ENCODE data around the gene GDF3.

Gene GDF3

GRCh38 chr12:7668171-7668570, 27.4 kb downstream of the GDF3 start:
- Histone ChIP-seq H3K27me3 (ENCODE audit: control insufficient read depth, insufficient read depth, low read length) (no peaks in the 10 kb centered on the region), H3K4me1 (ENCODE audit: control insufficient read depth, insufficient read depth, low read length) (no peaks in the 10 kb centered on the region), H3K36me3 (ENCODE audit: control insufficient read depth, insufficient read depth, low read length) (no peaks in the 10 kb centered on the region), H3K4me3 (ENCODE audit: low read length) (no peak overlapping the region), H3K27ac (ENCODE audit: low read length) (no peak overlapping the region), H3K9me3 (ENCODE audit: control insufficient read depth, insufficient read depth, low read length) (no peaks in the 10 kb centered on the region)
- DNase-seq (ENCODE audit: low read depth, low spot score) = no peak
- no CpG with 5 or more reads among the region's 5 CpGs for WGBS (ENCODE audit: insufficient coverage, insufficient read length)

- H3K27ac ChIP-seq (ENCODE audit: low read length) = no peak overlapping the region
- no peaks in the 10 kb centered on the region for H3K4me1 ChIP-seq (ENCODE audit: control insufficient read depth, insufficient read depth, low read length)
- no peak overlapping the region for H3K4me3 ChIP-seq (ENCODE audit: low read length)
- no CpG with 5 or more reads among the region's 4 CpGs for WGBS (ENCODE audit: insufficient coverage, insufficient read length)
- no peaks in the 10 kb centered on the region for H3K36me3 ChIP-seq (ENCODE audit: control insufficient read depth, insufficient read depth, low read length)
- no peaks in the 10 kb centered on the region for H3K27me3 ChIP-seq (ENCODE audit: control insufficient read depth, insufficient read depth, low read length)
- H3K9me3 ChIP-seq (ENCODE audit: control insufficient read depth, insufficient read depth, low read length) = no peaks in the 10 kb centered on the region
- no peak for DNase-seq (ENCODE audit: low read depth, low spot score)
Measured at GRCh38 chr12:7667125-7667524, 28.4 kb downstream of the GDF3 start.

GRCh38 chr12:7666595-7666994, 29.0 kb downstream of the GDF3 start:
- Histone ChIP-seq H3K9me3 (ENCODE audit: control insufficient read depth, insufficient read depth, low read length) (no peaks in the 10 kb centered on the region), H3K4me3 (ENCODE audit: low read length) (no peak overlapping the region), H3K27me3 (ENCODE audit: control insufficient read depth, insufficient read depth, low read length) (no peaks in the 10 kb centered on the region), H3K4me1 (ENCODE audit: control insufficient read depth, insufficient read depth, low read length) (no peaks in the 10 kb centered on the region), H3K36me3 (ENCODE audit: control insufficient read depth, insufficient read depth, low read length) (no peaks in the 10 kb centered on the region), H3K27ac (ENCODE audit: low read length) (no peak overlapping the region)
- WGBS (ENCODE audit: insufficient coverage, insufficient read length) = no CpG with 5 or more reads among the region's 5 CpGs
- DNase-seq (ENCODE audit: low read depth, low spot score) = no peak

GRCh38 chr12:7661741-7662140, 33.8 kb downstream of the GDF3 start:
- H3K9me3 ChIP-seq (ENCODE audit: control insufficient read depth, insufficient read depth, low read length) = no peaks in the 10 kb centered on the region
- no peaks in the 10 kb centered on the region for H3K36me3 ChIP-seq (ENCODE audit: control insufficient read depth, insufficient read depth, low read length)
- H3K27me3 ChIP-seq (ENCODE audit: control insufficient read depth, insufficient read depth, low read length) = no peaks in the 10 kb centered on the region
- DNase-seq (ENCODE audit: low read depth, low spot score) = no peak
- no peaks in the 10 kb centered on the region for H3K4me1 ChIP-seq (ENCODE audit: control insufficient read depth, insufficient read depth, low read length)
- no CpG with 5 or more reads among the region's 5 CpGs for WGBS (ENCODE audit: insufficient coverage, insufficient read length)
- no peak overlapping the region for H3K4me3 ChIP-seq (ENCODE audit: low read length)
- H3K27ac ChIP-seq (ENCODE audit: low read length) = no peak overlapping the region

GRCh38 chr12:7656121-7656520, 39.5 kb downstream of the GDF3 start:
- DNase-seq (ENCODE audit: low read depth, low spot score) = no peak
- H3K4me1 ChIP-seq (ENCODE audit: control insufficient read depth, insufficient read depth, low read length) = no peaks in the 10 kb centered on the region
- H3K27me3 ChIP-seq (ENCODE audit: control insufficient read depth, insufficient read depth, low read length) = no peaks in the 10 kb centered on the region
- no peak overlapping the region for H3K27ac ChIP-seq (ENCODE audit: low read length)
- no CpG with 5 or more reads among the region's 5 CpGs for WGBS (ENCODE audit: insufficient coverage, insufficient read length)
- H3K4me3 ChIP-seq (ENCODE audit: low read length) = no peak overlapping the region
- no peaks in the 10 kb centered on the region for H3K9me3 ChIP-seq (ENCODE audit: control insufficient read depth, insufficient read depth, low read length)
- H3K36me3 ChIP-seq (ENCODE audit: control insufficient read depth, insufficient read depth, low read length) = no peaks in the 10 kb centered on the region

- Histone ChIP-seq H3K9me3 (ENCODE audit: control insufficient read depth, insufficient read depth, low read length) (no peaks in the 10 kb centered on the region), H3K36me3 (ENCODE audit: control insufficient read depth, insufficient read depth, low read length) (no peaks in the 10 kb centered on the region), H3K4me3 (ENCODE audit: low read length) (no peak overlapping the region), H3K27me3 (ENCODE audit: control insufficient read depth, insufficient read depth, low read length) (no peaks in the 10 kb centered on the region), H3K27ac (ENCODE audit: low read length) (no peak overlapping the region), H3K4me1 (ENCODE audit: control insufficient read depth, insufficient read depth, low read length) (peaks cover 2% of the 10 kb centered on the region; the same call in 1 of the 2 replicates)
- DNase-seq (ENCODE audit: low read depth, low spot score) = no peak
- WGBS (ENCODE audit: insufficient coverage, insufficient read length) = no CpG with 5 or more reads among the region's 5 CpGs
Measured at GRCh38 chr12:7650091-7650490, 45.5 kb downstream of the GDF3 start.

- Histone ChIP-seq H3K27ac (ENCODE audit: low read length) (no peak overlapping the region), H3K27me3 (ENCODE audit: control insufficient read depth, insufficient read depth, low read length) (no peaks in the 10 kb centered on the region), H3K4me1 (ENCODE audit: control insufficient read depth, insufficient read depth, low read length) (peaks cover 4% of the 10 kb centered on the region; the same call in 1 of the 2 replicates), H3K9me3 (ENCODE audit: control insufficient read depth, insufficient read depth, low read length) (no peaks in the 10 kb centered on the region), H3K4me3 (ENCODE audit: low read length) (no peak overlapping the region), H3K36me3 (ENCODE audit: control insufficient read depth, insufficient read depth, low read length) (no peaks in the 10 kb centered on the region)
- DNase-seq (ENCODE audit: low read depth, low spot score) = no peak
- WGBS (ENCODE audit: insufficient coverage, insufficient read length) = no CpG with 5 or more reads among the region's 1 CpG
Measured at GRCh38 chr12:7647071-7647470, 48.5 kb downstream of the GDF3 start.

GRCh38 chr12:7646178-7646475, 49.4 kb downstream of the GDF3 start:
- no peaks in the 10 kb centered on the region for H3K9me3 ChIP-seq (ENCODE audit: control insufficient read depth, insufficient read depth, low read length)
- H3K4me3 ChIP-seq (ENCODE audit: low read length) = no peak overlapping the region
- no peaks in the 10 kb centered on the region for H3K27me3 ChIP-seq (ENCODE audit: control insufficient read depth, insufficient read depth, low read length)
- H3K4me1 ChIP-seq (ENCODE audit: control insufficient read depth, insufficient read depth, low read length) = peaks cover 4% of the 10 kb centered on the region; the same call in 1 of the 2 replicates
- DNase-seq (ENCODE audit: low read depth, low spot score) = no peak
- H3K36me3 ChIP-seq (ENCODE audit: control insufficient read depth, insufficient read depth, low read length) = no peaks in the 10 kb centered on the region
- no peak overlapping the region for H3K27ac ChIP-seq (ENCODE audit: low read length)
- WGBS (ENCODE audit: insufficient coverage, insufficient read length) = no CpG with 5 or more reads among the region's 3 CpGs

GRCh38 chr12:7645395-7646177, 50.0 kb downstream of the GDF3 start:
- Histone ChIP-seq H3K27ac (ENCODE audit: low read length) (no peak overlapping the region), H3K9me3 (ENCODE audit: control insufficient read depth, insufficient read depth, low read length) (no peaks in the 10 kb centered on the region), H3K4me3 (ENCODE audit: low read length) (no peak overlapping the region), H3K27me3 (ENCODE audit: control insufficient read depth, insufficient read depth, low read length) (no peaks in the 10 kb centered on the region), H3K36me3 (ENCODE audit: control insufficient read depth, insufficient read depth, low read length) (no peaks in the 10 kb centered on the region), H3K4me1 (ENCODE audit: control insufficient read depth, insufficient read depth, low read length) (peaks cover 4% of the 10 kb centered on the region; the same call in 1 of the 2 replicates)
- WGBS (ENCODE audit: insufficient coverage, insufficient read length) = no CpG with 5 or more reads among the region's 8 CpGs
- no peak for DNase-seq (ENCODE audit: low read depth, low spot score)

- whole genome bisulfite sequencing (ENCODE audit: insufficient coverage, insufficient read length) = no CpG with 5 or more reads among the region's 8 CpGs
- DNase-seq (ENCODE audit: low read depth, low spot score) = no peak
Measured at GRCh38 chr12:7642876-7643309, 52.7 kb downstream of the GDF3 start.

GRCh38 chr12:7642287-7642686, 53.3 kb downstream of the GDF3 start:
- no peak overlapping the region for H3K27ac ChIP-seq (ENCODE audit: low read length)
- no peaks in the 10 kb centered on the region for H3K27me3 ChIP-seq (ENCODE audit: control insufficient read depth, insufficient read depth, low read length)
- peaks cover 4% of the 10 kb centered on the region; the same call in 1 of the 2 replicates for H3K4me1 ChIP-seq (ENCODE audit: control insufficient read depth, insufficient read depth, low read length)
- DNase-seq (ENCODE audit: low read depth, low spot score) = no peak
- no peak overlapping the region for H3K4me3 ChIP-seq (ENCODE audit: low read length)
- WGBS (ENCODE audit: insufficient coverage, insufficient read length) = no CpG with 5 or more reads among the region's 1 CpG
- H3K36me3 ChIP-seq (ENCODE audit: control insufficient read depth, insufficient read depth, low read length) = no peaks in the 10 kb centered on the region
- no peaks in the 10 kb centered on the region for H3K9me3 ChIP-seq (ENCODE audit: control insufficient read depth, insufficient read depth, low read length)

More at GRCh38 chr12:7642876-7643309, 52.7 kb downstream of the GDF3 start:
- H3K9me3 ChIP-seq (ENCODE audit: control insufficient read depth, insufficient read depth, low read length) = no peaks in the 10 kb centered on the region
- no peaks in the 10 kb centered on the region for H3K36me3 ChIP-seq (ENCODE audit: control insufficient read depth, insufficient read depth, low read length)
- H3K27me3 ChIP-seq (ENCODE audit: control insufficient read depth, insufficient read depth, low read length) = no peaks in the 10 kb centered on the region
- no peak overlapping the region for H3K27ac ChIP-seq (ENCODE audit: low read length)
- H3K4me1 ChIP-seq (ENCODE audit: control insufficient read depth, insufficient read depth, low read length) = peaks cover 4% of the 10 kb centered on the region; the same call in 1 of the 2 replicates
- H3K4me3 ChIP-seq (ENCODE audit: low read length) = no peak overlapping the region
